Muscle of leg (tissue), 16 donors: ENCODE measurements around the gene KCNA10. TPM values are rescaled to one million over a fixed set of nuclear protein-coding genes. Genes with fewer than 3 reads are reported as not detected.

Experiments
- DNase-seq: peaks from one replicate; pipeline ENCODE4 v3.0.0; 2013
- H3K27ac ChIP-seq: one replicate; pipeline ENCODE4 v1.5.1; 2013; ENCODE audit warnings: mild to moderate bottlenecking, low read length, control low read depth
- H3K27me3 ChIP-seq: one replicate; pipeline ENCODE4 v1.6.1; 2013; ENCODE audit warnings: low read length; ENCODE audit not compliant: control insufficient read depth, insufficient read depth
- H3K36me3 ChIP-seq: one replicate; pipeline ENCODE4 v1.6.1; 2013; ENCODE audit warnings: low read length; ENCODE audit not compliant: control insufficient read depth, insufficient read depth
- H3K4me1 ChIP-seq: one replicate; pipeline ENCODE4 v1.6.1; 2013; ENCODE audit warnings: low read length; ENCODE audit not compliant: control insufficient read depth, insufficient read depth
- H3K4me3 ChIP-seq: one replicate; pipeline ENCODE4 v1.5.1; 2013; ENCODE audit warnings: low read length, control low read depth
- H3K9me3 ChIP-seq: replicated peaks from 2 replicates; pipeline ENCODE4 v1.6.1; 2013; ENCODE audit warnings: low read depth, low read length; ENCODE audit not compliant: control insufficient read depth
- WGBS: methylation state at CpG from one replicate; pipeline ENCODE4 v1.1.5; 2013; ENCODE audit warnings: missing lambda C conversion rate; ENCODE audit not compliant: insufficient coverage; 5-methylcytosine and 5-hydroxymethylcytosine counted together
- long read RNA-seq, 11 donors: transcript quantifications; one replicate each; lab custom pipeline, GENCODE V29; 2026
- polyA plus RNA-seq, 8 donors: library from polyadenylated mRNA; unstranded; fragments of 120-200 nt; gene quantifications; one replicate each; pipeline versions ENCODE4 v1.2.1 to v1.2.3, GENCODE V29; 2013; ENCODE audit warnings: inconsistent platforms in 1 of 8, low replicate concordance in 1 of 8; ENCODE audit not compliant: insufficient read length in 8 of 8, insufficient read depth in 1 of 8
- total RNA-seq: library from RNA; stranded (reverse); fragments of 120-200 nt; gene quantifications from one replicate; pipeline ENCODE4 v1.2.4, GENCODE V29; 2013

The KCNA10 gene
- total RNA-seq (0.09 TPM), polyA plus RNA-seq (under 1 TPM; 0.23 to 0.75 (median 0.60) TPM)
- long read RNA-seq, donor 1, partial matches to known transcripts = 0 of 1 reads
- long read RNA-seq, donor 1, other reads (novel, unspliced or antisense) = 0 of 1 reads
- long read RNA-seq, donor 2, partial matches to known transcripts = 0 of 1 reads
- long read RNA-seq, donor 2, other reads (novel, unspliced or antisense) = 0 of 1 reads
- long read RNA-seq, donor 3 = 0 reads
- long read RNA-seq, donor 4, partial matches to known transcripts = 0 of 1 reads
- long read RNA-seq, donor 4, other reads (novel, unspliced or antisense) = 0 of 1 reads
- long read RNA-seq, donor 5, partial matches to known transcripts = 0 of 1 reads
- long read RNA-seq, donor 5, other reads (novel, unspliced or antisense) = 0 of 1 reads
- long read RNA-seq, donor 6, partial matches to known transcripts = 0 of 1 reads
- long read RNA-seq, donor 6, other reads (novel, unspliced or antisense) = 0 of 1 reads
- long read RNA-seq, donor 7, partial matches to known transcripts = 0 of 1 reads
- long read RNA-seq, donor 7, other reads (novel, unspliced or antisense) = 0 of 1 reads
- long read RNA-seq, donor 8 = 0 reads
- long read RNA-seq, donor 9, partial matches to known transcripts = 0 of 1 reads
- long read RNA-seq, donor 9, other reads (novel, unspliced or antisense) = 0 of 1 reads
- long read RNA-seq, donor 10, partial matches to known transcripts = 0 of 1 reads
- long read RNA-seq, donor 10, other reads (novel, unspliced or antisense) = 0 of 1 reads
- long read RNA-seq, donor 11 = 0 reads

DNA sequence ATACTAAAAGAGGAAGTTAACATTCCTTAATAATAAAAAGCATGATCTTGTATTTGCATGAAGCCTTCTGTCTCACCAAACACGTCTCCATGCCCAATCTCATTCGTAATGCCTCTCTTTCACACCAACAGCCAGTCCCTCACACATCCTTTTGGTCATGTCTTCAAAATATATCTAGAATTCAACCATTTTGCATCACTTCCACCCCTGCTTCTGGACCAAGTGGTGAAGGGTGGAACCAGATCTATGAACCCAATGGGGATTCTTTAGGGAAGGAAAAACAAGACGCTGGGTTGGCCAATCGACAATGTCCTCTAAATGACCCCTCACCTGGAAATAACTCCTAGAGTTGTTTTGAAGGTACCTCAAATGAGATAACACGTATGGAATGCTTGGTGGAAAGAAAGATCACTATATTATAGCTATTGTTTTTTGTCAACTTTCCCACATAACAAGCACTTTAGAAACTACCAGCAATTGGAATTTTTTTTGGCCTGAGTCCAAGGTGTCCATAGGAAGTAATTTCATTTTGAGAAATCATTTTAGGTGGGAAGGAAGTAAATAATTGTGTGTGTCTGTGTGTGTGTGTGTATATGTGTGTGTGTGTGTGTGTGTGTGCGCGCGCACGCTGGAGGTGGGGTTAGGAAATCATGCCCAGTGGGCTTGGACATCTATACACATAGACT lies at the start of gene KCNA10:
Gene KCNA10 (minus strand): TSS at position 51 of the 686 bp plus-strand sequence. CDS start 388 bp downstream, outside the sequence.
- Histone ChIP-seq H3K36me3 (no peaks in the 10 kb centered on the region), H3K4me1 (peaks cover under 1% of the 10 kb centered on the region), H3K4me3 (no peak within 1 kb of the TSS), H3K27ac (no peak within 1 kb of the TSS), H3K9me3 (no peaks in the 10 kb centered on the region), H3K27me3 (peaks cover 14% of the 10 kb centered on the region)
- WGBS = no CpG with 5 or more reads among the region's 9 CpGs
- peak; percentile 22 for DNase-seq

DNA sequence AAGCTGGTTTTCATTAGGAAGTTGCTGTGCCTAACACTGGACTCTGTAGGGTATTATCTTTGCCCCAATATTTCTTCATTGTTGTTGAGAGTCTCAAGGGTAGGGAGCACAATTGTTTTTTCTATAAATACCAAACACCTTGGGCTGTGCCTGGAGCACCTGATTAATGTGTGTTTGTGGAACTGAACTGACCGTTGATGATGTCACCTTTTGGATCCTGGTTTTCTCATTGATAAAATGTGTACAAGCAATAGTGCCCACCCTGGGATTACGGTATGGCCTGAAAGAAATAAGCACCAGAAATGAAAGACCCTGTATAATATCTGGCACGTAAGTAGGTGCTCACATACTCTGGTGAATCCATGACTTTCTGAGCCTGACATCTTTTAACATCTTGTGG lies 47.9 kb upstream of the KCNA10 start:
- Histone ChIP-seq H3K4me1 (no peaks in the 10 kb centered on the region), H3K27ac (no peak overlapping the region), H3K9me3 (no peaks in the 10 kb centered on the region), H3K27me3 (peaks cover 8% of the 10 kb centered on the region), H3K36me3 (no peaks in the 10 kb centered on the region), H3K4me3 (no peak overlapping the region)
- DNase-seq = no peak
- WGBS = 69% methylated on average over 3 of the region's 3 CpGs

DNA sequence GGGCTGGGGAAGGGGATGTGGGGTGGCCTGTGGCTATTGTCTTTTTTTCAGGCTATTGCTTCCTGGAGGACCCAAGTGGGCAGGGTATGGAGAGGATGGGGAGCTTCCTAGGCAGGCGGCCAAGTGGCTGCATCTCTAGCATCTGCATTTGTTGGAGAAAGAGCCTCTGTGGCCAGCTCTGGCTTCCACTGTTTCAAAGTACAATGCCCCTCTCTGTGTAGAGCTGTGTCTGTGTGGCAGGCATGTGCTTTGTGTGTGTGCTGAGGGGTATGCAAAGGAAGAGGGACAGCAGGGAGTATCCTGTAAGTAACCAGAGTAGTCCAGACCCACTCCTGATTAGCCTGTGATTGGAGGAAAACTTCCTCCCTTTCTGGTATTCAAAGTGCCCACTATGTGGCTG lies 46.6 kb upstream of the KCNA10 start:
- Histone ChIP-seq H3K4me1 (no peaks in the 10 kb centered on the region), H3K9me3 (no peaks in the 10 kb centered on the region), H3K27me3 (peaks cover 11% of the 10 kb centered on the region), H3K27ac (no peak overlapping the region), H3K36me3 (no peaks in the 10 kb centered on the region), H3K4me3 (no peak overlapping the region)
- peak; percentile 9 for DNase-seq
- WGBS = 57% methylated on average over 1 of the region's 1 CpG

DNA sequence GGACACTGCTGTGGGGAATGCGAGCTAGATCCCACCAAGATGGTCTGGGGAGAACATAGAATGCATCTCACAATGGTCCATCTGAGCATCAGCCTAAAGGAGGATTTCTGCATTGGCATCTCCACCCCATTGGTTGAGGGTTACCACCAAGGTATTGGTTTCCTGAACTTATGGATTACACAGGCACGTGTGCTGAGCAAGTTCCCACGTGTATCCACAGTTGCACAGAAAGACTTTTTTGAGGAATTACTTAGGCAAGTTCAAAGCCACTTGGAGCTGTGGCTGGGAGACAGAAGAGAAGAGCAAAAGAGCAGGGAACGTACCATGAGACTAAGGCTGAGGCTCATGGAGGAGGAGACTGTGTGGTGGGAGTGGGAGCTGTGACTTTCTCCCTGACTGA lies 44.1 kb upstream of the KCNA10 start:
- Histone ChIP-seq H3K4me1 (no peaks in the 10 kb centered on the region), H3K36me3 (no peaks in the 10 kb centered on the region), H3K9me3 (no peaks in the 10 kb centered on the region), H3K27me3 (peaks cover 14% of the 10 kb centered on the region), H3K4me3 (no peak overlapping the region), H3K27ac (no peak overlapping the region)
- DNase-seq = no peak
- 69% methylated on average over 3 of the region's 4 CpGs for WGBS

DNA sequence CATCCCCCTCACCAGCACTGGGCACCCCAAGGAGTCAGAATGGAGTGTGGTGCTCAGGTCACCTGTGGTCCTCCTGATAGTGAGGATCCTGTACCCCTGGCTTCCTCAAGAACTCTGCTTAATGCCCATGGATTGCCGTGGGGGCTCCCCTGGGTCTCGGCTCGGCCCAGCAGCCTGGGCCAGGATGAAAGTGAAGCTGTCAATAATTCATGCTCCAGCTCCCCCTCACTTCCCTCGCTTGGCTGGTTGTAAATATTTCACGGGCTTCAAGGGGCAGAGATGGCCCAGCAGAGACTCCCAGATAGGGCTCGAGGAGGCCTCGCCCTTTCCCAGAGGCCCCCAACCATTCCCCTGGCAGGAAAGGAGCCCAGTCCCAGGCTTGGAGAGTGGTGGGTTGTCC lies 42.6 kb upstream of the KCNA10 start:
- H3K9me3 ChIP-seq = no peaks in the 10 kb centered on the region
- H3K27me3 ChIP-seq = peaks cover 24% of the 10 kb centered on the region
- WGBS = 34% methylated on average over 2 of the region's 7 CpGs
- H3K4me1 ChIP-seq = peaks cover 2% of the 10 kb centered on the region
- no peaks in the 10 kb centered on the region for H3K36me3 ChIP-seq
- no peak for DNase-seq
- no peak overlapping the region for H3K27ac ChIP-seq
- H3K4me3 ChIP-seq = no peak overlapping the region

DNA sequence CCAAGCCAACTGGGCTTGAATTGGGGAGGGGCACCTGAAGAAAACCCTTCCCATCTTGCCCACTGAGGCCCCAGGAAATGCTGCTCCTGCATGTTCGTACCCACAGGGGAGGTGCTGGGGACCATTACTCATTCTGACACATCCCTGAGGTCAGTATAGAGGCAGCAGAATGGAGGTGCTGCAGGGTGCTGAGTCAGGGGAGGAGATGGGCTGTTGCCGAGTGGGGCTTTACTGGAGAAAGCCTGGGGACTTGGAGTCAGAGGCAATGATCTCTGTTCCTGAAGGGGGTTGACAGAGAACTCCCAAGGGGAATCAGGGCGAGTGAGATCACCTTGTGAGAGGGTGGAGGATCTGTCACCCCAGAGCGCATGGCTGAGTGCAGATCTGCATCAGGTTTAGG lies 40.2 kb upstream of the KCNA10 start:
- no peaks in the 10 kb centered on the region for H3K36me3 ChIP-seq
- 43% methylated on average over 3 of the region's 4 CpGs for WGBS
- no peak overlapping the region for H3K4me3 ChIP-seq
- H3K4me1 ChIP-seq = peaks cover 17% of the 10 kb centered on the region
- H3K27ac ChIP-seq = no peak overlapping the region
- no peaks in the 10 kb centered on the region for H3K9me3 ChIP-seq
- H3K27me3 ChIP-seq = peaks cover 44% of the 10 kb centered on the region
- DNase-seq = no peak

DNA sequence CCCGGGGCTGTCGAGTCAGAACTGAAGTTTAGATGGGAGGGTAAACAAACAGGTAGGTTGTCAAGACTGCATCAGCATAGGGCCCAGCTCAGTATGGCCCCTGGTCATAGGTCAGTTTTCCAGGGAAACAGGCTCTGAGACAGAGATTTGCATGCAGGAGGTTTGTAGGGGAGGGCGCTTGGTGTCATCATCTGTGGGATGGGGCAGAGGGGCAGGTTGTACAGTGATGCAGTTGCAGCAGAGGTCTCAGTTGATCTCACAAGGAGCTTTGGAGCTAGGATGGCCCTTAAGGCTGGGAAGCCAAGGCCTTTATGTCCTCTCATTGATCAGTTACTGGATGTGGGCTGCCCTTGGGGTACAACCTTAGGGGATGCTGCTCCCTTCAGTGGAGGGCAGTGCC lies 38.5 kb upstream of the KCNA10 start:
- no peaks in the 10 kb centered on the region for H3K9me3 ChIP-seq
- peaks cover 44% of the 10 kb centered on the region for H3K27me3 ChIP-seq
- H3K27ac ChIP-seq = no peak overlapping the region
- H3K36me3 ChIP-seq = no peaks in the 10 kb centered on the region
- no peak for DNase-seq
- no peak overlapping the region for H3K4me3 ChIP-seq
- WGBS = 74% methylated on average over 3 of the region's 3 CpGs
- H3K4me1 ChIP-seq = peaks cover 17% of the 10 kb centered on the region

DNA sequence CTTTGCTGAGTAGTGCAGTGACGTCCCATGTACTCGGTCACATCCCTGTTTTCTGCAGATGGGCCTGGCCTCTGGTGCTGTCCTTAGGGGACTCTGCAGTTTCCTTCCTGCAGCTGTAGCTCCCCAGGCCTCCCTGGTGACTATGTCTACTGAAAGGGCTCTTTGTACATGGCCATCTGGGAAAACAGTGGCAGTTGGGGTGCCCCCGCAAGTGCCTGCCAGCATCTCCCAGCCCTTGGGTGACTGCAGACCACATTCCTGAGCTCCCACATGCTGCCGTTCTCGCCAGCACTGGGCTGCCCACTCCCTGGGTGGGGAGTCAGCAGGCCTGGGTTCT lies 37.5 kb upstream of the KCNA10 start:
- Histone ChIP-seq H3K27ac (no peak overlapping the region), H3K9me3 (no peaks in the 10 kb centered on the region), H3K27me3 (peaks cover 53% of the 10 kb centered on the region), H3K4me3 (no peak overlapping the region), H3K4me1 (peaks cover 17% of the 10 kb centered on the region), H3K36me3 (no peaks in the 10 kb centered on the region)
- no peak for DNase-seq
- WGBS = 44% methylated on average over 5 of the region's 5 CpGs

DNA sequence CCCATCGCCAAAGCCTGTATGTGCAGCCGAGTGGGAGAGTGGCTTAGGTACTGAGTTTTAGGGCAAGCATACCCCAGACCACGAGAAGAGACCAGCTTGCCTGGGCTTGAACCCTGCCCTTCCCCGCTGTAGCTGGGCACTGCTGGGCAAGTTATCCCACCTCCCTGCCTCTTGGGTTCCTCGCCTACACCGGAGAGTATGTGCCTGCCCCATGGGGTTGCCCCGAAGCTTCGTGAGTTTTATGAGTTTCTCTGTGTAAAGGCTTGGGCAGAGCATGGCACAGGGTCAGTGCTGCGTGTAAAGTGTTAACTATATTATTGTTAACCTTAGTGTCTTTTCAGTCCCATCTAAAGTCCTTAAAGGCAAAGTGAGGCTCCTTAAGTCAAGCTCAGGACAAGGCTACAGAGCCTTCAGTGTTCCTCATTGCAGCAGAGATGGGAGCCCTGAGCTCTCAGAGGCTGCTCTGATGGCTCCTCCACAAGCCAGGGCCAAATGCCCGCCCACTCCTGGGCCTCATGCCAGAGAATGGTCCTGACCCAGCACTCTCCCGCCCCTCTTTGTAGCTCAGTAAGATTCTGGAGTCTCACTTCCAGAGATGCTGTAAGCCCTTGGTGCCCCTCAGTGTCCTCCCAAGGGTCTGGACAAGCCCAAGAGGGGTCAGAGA lies 37.0 kb upstream of the KCNA10 start:
- H3K4me3 ChIP-seq = no peak overlapping the region
- peak; percentile 70 for DNase-seq
- H3K4me1 ChIP-seq = peaks cover 17% of the 10 kb centered on the region
- H3K27me3 ChIP-seq = peaks cover 56% of the 10 kb centered on the region
- no peak overlapping the region for H3K27ac ChIP-seq
- H3K36me3 ChIP-seq = no peaks in the 10 kb centered on the region
- 18% methylated on average over 5 of the region's 11 CpGs for WGBS
- no peaks in the 10 kb centered on the region for H3K9me3 ChIP-seq
